HFFc6 (cell line): ENCODE measurements around the gene NUP98. TPM values are rescaled to one million over a fixed set of nuclear protein-coding genes. Genes with fewer than 3 reads are reported as not detected.

ENCODE experiments used
- DNase-seq: peaks from one replicate; pipeline ENCODE4 v3.0.0-alpha.2; 2018
- H3K27ac Mint-ChIP-seq: 2 replicates; pipeline ENCODE4 v1.8.0; 2020; ENCODE audit warnings: mild to moderate bottlenecking, mixed read lengths
- H3K27me3 Mint-ChIP-seq: 2 replicates; pipeline ENCODE4 v1.8.0; 2021; ENCODE audit warnings: mild to moderate bottlenecking, moderate library complexity, mixed read lengths; ENCODE audit not compliant: insufficient read depth
- H3K36me3 Mint-ChIP-seq: 2 replicates; pipeline ENCODE4 v1.8.0; 2021; ENCODE audit warnings: low read depth, mixed read lengths
- H3K4me1 Mint-ChIP-seq: 2 replicates; pipeline ENCODE4 v1.8.0; 2020; ENCODE audit warnings: low read depth, mixed read lengths
- H3K4me3 Mint-ChIP-seq: 2 replicates; pipeline ENCODE4 v1.8.0; 2020; ENCODE audit warnings: mild to moderate bottlenecking, moderate library complexity, mixed read lengths
- H3K9me3 Mint-ChIP-seq: 2 replicates; pipeline ENCODE4 v1.8.0; 2020; ENCODE audit warnings: mild to moderate bottlenecking, mixed read lengths
- CTCF ChIP-seq: fragments of 200-600 bp; sonication (generic); IDR thresholded peaks from 2 replicates; pipeline ENCODE4 v1.5.0; 2021; ENCODE audit warnings: antibody characterized with exemption, mild to moderate bottlenecking
- total RNA-seq, 6 experiments: library from RNA; stranded (reverse); fragmentation: NEBNext Ultra II Directional; extraction: Animal tissue kit (Norgen Biotek cat#: 25700); gene quantifications; 2 replicates in 1 of 6; 3 replicates in 5 of 6; pipeline ENCODE4 v1.2.3, GENCODE V29; 2021

NUP98 gene
- total RNA-seq, 6 experiments from 2014 or later = 81.4 to 96.7 (median 85.6) TPM

GRCh38 chr11:3831378-3832239 is 34.3 kb upstream of the NUP98 start:
- H3K36me3 Mint-ChIP-seq = peaks cover 31% of the 10 kb centered on the region; the same call in 1 of the 2 replicates
- peaks cover 2% of the 10 kb centered on the region; the same call in 1 of the 2 replicates for H3K27me3 Mint-ChIP-seq
- H3K9me3 Mint-ChIP-seq = no peaks in the 10 kb centered on the region
- H3K27ac Mint-ChIP-seq = peak overlapping the region; percentile 34
- H3K4me1 Mint-ChIP-seq = peaks cover 21% of the 10 kb centered on the region
- H3K4me3 Mint-ChIP-seq = no peak overlapping the region
- DNase-seq = no peak
- TF ChIP-seq CTCF = no peak

- no peak for TF ChIP-seq CTCF
- peak overlapping the region; percentile 34 for H3K27ac Mint-ChIP-seq
- peaks cover 34% of the 10 kb centered on the region; the same call in 1 of the 2 replicates for H3K36me3 Mint-ChIP-seq
- H3K4me3 Mint-ChIP-seq = no peak overlapping the region
- no peak for DNase-seq
- H3K4me1 Mint-ChIP-seq = peaks cover 18% of the 10 kb centered on the region
- H3K9me3 Mint-ChIP-seq = no peaks in the 10 kb centered on the region
- peaks cover 2% of the 10 kb centered on the region; the same call in 1 of the 2 replicates for H3K27me3 Mint-ChIP-seq
Measured at GRCh38 chr11:3830730-3831129, 33.4 kb upstream of the NUP98 start.

- peaks cover 12% of the 10 kb centered on the region for H3K4me1 Mint-ChIP-seq
- no peak overlapping the region; the same call in 1 of the 2 replicates for H3K27ac Mint-ChIP-seq
- H3K36me3 Mint-ChIP-seq = peaks cover 29% of the 10 kb centered on the region; the same call in 1 of the 2 replicates
- H3K27me3 Mint-ChIP-seq = peaks cover 2% of the 10 kb centered on the region; the same call in 1 of the 2 replicates
- no peaks in the 10 kb centered on the region for H3K9me3 Mint-ChIP-seq
- TF ChIP-seq CTCF = no peak
- H3K4me3 Mint-ChIP-seq = no peak overlapping the region
- DNase-seq = no peak
Measured at GRCh38 chr11:3830088-3830487, 32.7 kb upstream of the NUP98 start.

GRCh38 chr11:3827434-3828186 is 30.3 kb upstream of the NUP98 start:
- H3K27me3 Mint-ChIP-seq = peaks cover 2% of the 10 kb centered on the region
- peaks cover 16% of the 10 kb centered on the region for H3K4me1 Mint-ChIP-seq
- no peaks in the 10 kb centered on the region for H3K9me3 Mint-ChIP-seq
- H3K4me3 Mint-ChIP-seq = no peak overlapping the region
- no peak for DNase-seq
- TF ChIP-seq CTCF = no peak
- peaks cover 31% of the 10 kb centered on the region; the same call in 1 of the 2 replicates for H3K36me3 Mint-ChIP-seq
- H3K27ac Mint-ChIP-seq = no peak overlapping the region

- H3K27ac Mint-ChIP-seq = no peak overlapping the region; the same call in 1 of the 2 replicates
- no peak for DNase-seq
- H3K9me3 Mint-ChIP-seq = no peaks in the 10 kb centered on the region
- no peak overlapping the region for H3K4me3 Mint-ChIP-seq
- no peak for TF ChIP-seq CTCF
- H3K4me1 Mint-ChIP-seq = peaks cover 18% of the 10 kb centered on the region
- H3K27me3 Mint-ChIP-seq = peaks cover 2% of the 10 kb centered on the region
- peaks cover 31% of the 10 kb centered on the region; the same call in 1 of the 2 replicates for H3K36me3 Mint-ChIP-seq
Measured at GRCh38 chr11:3826721-3827120, 29.4 kb upstream of the NUP98 start.
